Esophagus (tissue), 2 donors: ENCODE data around the gene GIMAP8. TPM values are rescaled to one million over a fixed set of nuclear protein-coding genes. Genes with fewer than 3 reads are reported as not detected.

Experiments
- H3K27ac ChIP-seq, 2 donors: one replicate each; pipeline ENCODE4 v1.5.1; 2013; ENCODE audit warnings: low read depth in 2 of 2, mild to moderate bottlenecking in 2 of 2, inconsistent platforms in 1 of 2, low read length in 1 of 2, moderate library complexity in 1 of 2
- H3K27me3 ChIP-seq, 2 donors: one replicate each; pipeline ENCODE4 v1.6.1; 2013; ENCODE audit warnings: low read length in 2 of 2, control low read depth in 1 of 2, mild to moderate bottlenecking in 1 of 2; ENCODE audit not compliant: insufficient read depth in 2 of 2, control insufficient read depth in 1 of 2
- H3K36me3 ChIP-seq, 2 donors: one replicate each; pipeline ENCODE4 v1.6.1; 2013; ENCODE audit warnings: low read length in 1 of 2; ENCODE audit not compliant: control insufficient read depth in 2 of 2, insufficient read depth in 2 of 2
- H3K4me1 ChIP-seq, 2 donors: one replicate each; pipeline ENCODE4 v1.6.1; 2013; ENCODE audit warnings: low read length in 1 of 2; ENCODE audit not compliant: control insufficient read depth in 2 of 2, insufficient read depth in 2 of 2
- H3K4me3 ChIP-seq, 2 donors: one replicate each; pipeline ENCODE4 v1.5.1; 2013; ENCODE audit warnings: low read length in 2 of 2, mild to moderate bottlenecking in 2 of 2, low read depth in 1 of 2, moderate library complexity in 1 of 2
- H3K9me3 ChIP-seq, 2 donors: one replicate each; pipeline ENCODE4 v1.6.1; 2013; ENCODE audit warnings: mild to moderate bottlenecking in 2 of 2, low read depth in 1 of 2, low read length in 1 of 2, moderate library complexity in 1 of 2; ENCODE audit not compliant: control insufficient read depth in 2 of 2, insufficient read depth in 1 of 2
- WGBS, 2 donors: extraction: QIAGEN DNeasy Blood & Tissue Kit; methylation state at CpG; one replicate each; pipeline ENCODE4 v1.1.7; 2013; 5-methylcytosine and 5-hydroxymethylcytosine counted together
- polyA plus RNA-seq, 2 donors: library from polyadenylated mRNA; stranded (reverse); fragments of 200-250 nt; gene quantifications; one replicate each; pipeline ENCODE4 v1.2.3, GENCODE V29; 2013
- donor health status: healthy with polysubstance abuse.
- donor health status: Bipolar disorder and iron deficiency.

GIMAP8 gene
- polyA plus RNA-seq, 2 donors = 1.8 to 1.9 TPM

DNA sequence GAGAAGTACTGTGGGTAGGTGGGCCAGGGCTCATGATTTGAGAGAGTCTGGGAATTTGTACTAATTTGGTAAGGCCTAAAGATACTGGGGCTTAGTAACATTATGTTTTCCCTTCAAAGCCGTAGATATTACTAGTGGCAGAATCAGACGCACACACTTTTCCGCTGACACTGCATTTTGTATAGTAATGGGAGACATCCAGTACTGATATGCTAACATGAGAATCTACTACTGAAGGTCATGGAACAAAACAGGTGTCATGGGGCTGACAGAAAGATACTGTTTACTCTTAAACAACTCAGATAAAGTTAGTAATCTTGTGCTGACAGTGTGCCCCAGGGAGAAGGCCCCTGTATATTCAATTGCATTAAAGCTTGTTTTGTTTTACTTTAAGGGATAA, 53.2 kb downstream of the GIMAP8 start:
- no peaks in the 10 kb centered on the region for H3K36me3 ChIP-seq
- no peaks in the 10 kb centered on the region for H3K27me3 ChIP-seq
- H3K27ac ChIP-seq = no peak overlapping the region
- H3K4me3 ChIP-seq = no peak overlapping the region
- 69 to 70% methylated on average over 3 of the region's 3 CpGs for WGBS, 2 donors
- H3K4me1 ChIP-seq = no peaks in the 10 kb centered on the region
- no peaks in the 10 kb centered on the region for H3K9me3 ChIP-seq

GRCh38 chr7:150507947-150508602, 57.6 kb downstream of the GIMAP8 start:
- H3K27me3 ChIP-seq = no peaks in the 10 kb centered on the region
- no peaks in the 10 kb centered on the region for H3K36me3 ChIP-seq
- H3K4me1 ChIP-seq = no peaks in the 10 kb centered on the region
- no peak overlapping the region for H3K27ac ChIP-seq
- no peak overlapping the region for H3K4me3 ChIP-seq
- no peaks in the 10 kb centered on the region for H3K9me3 ChIP-seq
- 81 to 88% methylated on average over 4 of the region's 4 CpGs for WGBS, 2 donors

- Histone ChIP-seq H3K4me3 (no peak overlapping the region), H3K9me3 (no peaks in the 10 kb centered on the region), H3K27ac (no peak overlapping the region), H3K4me1 (no peaks in the 10 kb centered on the region), H3K36me3 (no peaks in the 10 kb centered on the region), H3K27me3 (no peaks in the 10 kb centered on the region)
- 65 to 66% methylated on average over 2 of the region's 2 CpGs for WGBS, 2 donors
Observed at GRCh38 chr7:150511048-150511447, 60.6 kb downstream of the GIMAP8 start.

DNA sequence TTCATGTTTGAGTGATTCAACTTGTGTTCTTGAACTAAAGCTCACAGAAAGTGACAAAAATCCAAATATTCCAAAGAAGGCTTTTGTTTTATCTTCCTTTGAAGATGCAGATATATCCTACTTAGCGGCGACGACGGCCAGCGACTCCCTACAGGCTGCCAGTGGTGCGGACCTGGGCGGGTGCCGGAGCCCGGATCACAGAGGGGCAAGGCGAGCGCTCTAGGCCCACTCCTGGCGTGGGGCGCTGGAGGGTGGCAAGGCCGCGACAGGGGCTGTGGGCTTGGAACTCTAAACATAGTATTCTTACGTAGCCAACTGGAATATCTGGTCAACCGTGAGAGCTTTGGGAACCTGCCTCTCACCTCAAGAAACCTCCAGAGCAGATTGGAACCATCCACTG, 63.3 kb downstream of the GIMAP8 start:
- no peak overlapping the region for H3K4me3 ChIP-seq
- 93 to 95% methylated on average over 17 of the region's 17 CpGs for WGBS, 2 donors
- H3K36me3 ChIP-seq = no peaks in the 10 kb centered on the region
- H3K4me1 ChIP-seq = no peaks in the 10 kb centered on the region
- no peaks in the 10 kb centered on the region for H3K27me3 ChIP-seq
- H3K9me3 ChIP-seq = no peaks in the 10 kb centered on the region
- no peak overlapping the region for H3K27ac ChIP-seq

GRCh38 chr7:150514748-150515222, 64.4 kb downstream of the GIMAP8 start, which contains the start of gene GIMAP7:
TSS of gene GIMAP7 (plus strand) at chr7:150514872. CDS start at chr7:150519975, 5,103 bp downstream.
- Histone ChIP-seq H3K9me3 (no peaks in the 10 kb centered on the region), H3K4me3 (peak within 1 kb of the TSS; percentile 40 to 45), H3K27ac (peak within 1 kb of the TSS; percentile 47 to 65), H3K27me3 (no peaks in the 10 kb centered on the region), H3K36me3 (no peaks in the 10 kb centered on the region), H3K4me1 (no peaks in the 10 kb centered on the region)
- WGBS, 2 donors = 35 to 39% methylated on average over 3 of the region's 3 CpGs

DNA sequence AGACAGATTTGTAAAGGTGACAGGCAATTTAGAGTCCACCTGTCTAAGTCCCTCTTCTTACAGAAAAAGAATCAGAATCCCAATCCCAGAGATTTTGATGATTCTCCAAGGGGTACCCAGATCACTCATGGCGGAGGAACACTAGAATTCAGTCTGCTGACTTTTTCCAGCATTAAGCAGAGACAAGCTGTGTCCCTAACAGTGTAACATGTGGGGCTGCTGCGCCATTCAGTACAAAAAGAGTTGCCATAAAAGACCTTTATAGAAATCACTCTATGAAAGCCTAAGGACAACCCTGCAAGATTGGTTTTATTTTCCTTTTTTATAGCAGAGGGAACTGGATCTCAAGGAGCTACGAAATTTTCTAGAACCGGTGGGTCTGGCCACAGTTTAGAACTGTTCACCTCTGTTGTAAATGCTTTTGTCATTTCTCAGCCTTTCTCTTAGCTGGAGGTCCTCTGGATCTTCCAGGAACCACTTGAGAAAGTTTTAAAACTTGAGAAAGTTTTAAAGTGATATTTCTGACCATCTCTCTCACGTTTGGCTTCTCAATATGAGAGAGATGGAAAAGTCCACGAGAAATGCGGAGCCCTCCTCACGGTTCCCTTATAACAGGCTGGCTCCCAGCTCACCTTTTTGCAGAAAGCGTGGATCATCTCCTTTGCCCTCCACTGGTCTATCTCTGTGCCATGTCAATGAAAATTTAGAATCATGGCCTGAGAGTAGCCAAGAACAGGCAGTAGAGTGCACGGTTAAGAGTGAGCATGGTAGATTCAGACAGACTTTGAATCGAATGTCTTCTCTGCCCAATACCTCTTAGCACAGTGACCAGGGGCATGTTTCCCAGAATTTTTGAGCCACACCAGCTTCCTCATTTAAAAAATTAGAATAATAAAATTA, 65.1 kb downstream of the GIMAP8 start:
- Histone ChIP-seq H3K36me3 (no peaks in the 10 kb centered on the region), H3K4me3 (peak overlapping the region; percentile 40 to 45), H3K9me3 (no peaks in the 10 kb centered on the region), H3K27me3 (no peaks in the 10 kb centered on the region), H3K27ac (peak overlapping the region in 1 of 2 donors; percentile 65), H3K4me1 (no peaks in the 10 kb centered on the region)
- 53 to 61% methylated on average over 11 of the region's 11 CpGs for WGBS, 2 donors

DNA sequence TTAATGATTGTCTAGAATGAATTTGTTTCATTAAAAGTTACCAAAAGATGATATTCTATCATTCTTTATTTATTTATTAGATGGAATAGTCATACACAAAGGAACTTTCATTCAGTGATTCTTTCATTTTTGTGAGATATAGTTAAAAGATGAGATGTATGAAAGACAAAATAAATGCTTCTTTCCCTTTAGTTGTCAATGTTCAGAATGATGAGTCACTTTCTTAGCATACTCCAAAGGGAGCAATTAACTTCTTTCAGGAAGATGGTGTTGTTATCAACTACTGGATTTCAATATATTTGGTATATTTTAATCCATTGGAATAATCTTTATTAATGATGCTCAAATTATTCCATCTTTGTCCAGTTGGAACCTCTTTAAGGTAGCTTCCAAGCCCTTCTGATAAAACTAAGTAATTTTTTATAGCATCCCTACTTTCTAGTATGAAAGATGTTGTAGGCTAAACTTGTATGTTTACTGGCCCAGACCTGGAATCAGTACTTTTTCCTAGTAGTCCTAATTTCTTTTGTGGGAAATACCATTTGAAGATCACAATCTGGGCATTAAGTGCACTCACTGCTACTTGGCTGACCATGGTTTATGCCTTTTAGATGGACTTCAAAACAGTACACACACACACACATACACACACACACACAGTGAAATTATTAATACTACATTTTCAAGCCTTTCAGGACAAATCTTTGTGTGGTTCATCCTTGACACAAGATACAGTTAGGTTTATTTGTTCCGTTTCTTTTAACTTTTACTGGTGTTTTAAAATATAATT, 66.7 kb downstream of the GIMAP8 start:
- no peaks in the 10 kb centered on the region for H3K9me3 ChIP-seq
- H3K27ac ChIP-seq = peak overlapping the region in 1 of 2 donors; percentile 21

DNA sequence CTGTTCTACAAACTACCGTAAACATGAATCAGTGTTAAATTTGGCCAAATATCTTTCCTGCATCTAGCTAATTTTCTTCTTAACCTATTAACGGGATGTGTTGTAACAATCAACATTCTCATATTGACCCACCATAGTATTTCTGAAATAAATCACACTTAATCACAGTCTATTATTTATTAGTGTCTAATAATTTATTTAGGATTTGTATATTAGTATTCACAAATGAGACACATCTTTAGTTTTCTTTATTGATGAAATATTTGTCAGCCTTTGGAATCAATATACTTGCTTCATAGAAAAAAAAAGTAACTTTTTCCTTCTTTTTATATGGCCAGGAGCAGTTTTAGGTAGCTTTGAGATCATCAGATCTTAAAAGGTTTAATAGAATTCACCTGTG, 68.9 kb downstream of the GIMAP8 start:
- H3K27ac ChIP-seq = no peak overlapping the region

More for the DNA sequence above, 66.7 kb downstream of the GIMAP8 start:
- Histone ChIP-seq H3K36me3 (no peaks in the 10 kb centered on the region), H3K4me1 (no peaks in the 10 kb centered on the region), H3K4me3 (peak overlapping the region in 1 of 2 donors; percentile 14), H3K27me3 (no peaks in the 10 kb centered on the region)
- WGBS, 2 donors = 73 to 76% methylated on average over 1 of the region's 1 CpG

GRCh38 chr7:150520145-150520544, 69.7 kb downstream of the GIMAP8 start:
- H3K9me3 ChIP-seq = no peaks in the 10 kb centered on the region
- no peaks in the 10 kb centered on the region for H3K27me3 ChIP-seq
- WGBS, 2 donors = 74% methylated on average over 8 of the region's 8 CpGs
- H3K27ac ChIP-seq = peak overlapping the region in 1 of 2 donors; percentile 20
- H3K4me1 ChIP-seq = no peaks in the 10 kb centered on the region
- H3K4me3 ChIP-seq = peak overlapping the region in 1 of 2 donors; percentile 2
- H3K36me3 ChIP-seq = no peaks in the 10 kb centered on the region

More for the DNA sequence above, 68.9 kb downstream of the GIMAP8 start:
- H3K27me3 ChIP-seq = no peaks in the 10 kb centered on the region
- no peaks in the 10 kb centered on the region for H3K4me1 ChIP-seq
- no peaks in the 10 kb centered on the region for H3K9me3 ChIP-seq
- H3K36me3 ChIP-seq = no peaks in the 10 kb centered on the region
- WGBS, 2 donors = 42 to 52% methylated on average over 2 of the region's 2 CpGs
- H3K4me3 ChIP-seq = no peak overlapping the region
